IMR-90 (cell line): ENCODE measurements around the gene EIF4G3. TPM values are rescaled to one million over a fixed set of nuclear protein-coding genes. Genes with fewer than 3 reads are reported as not detected.

Experiments
- ATAC-seq: fragments of 200-7000 bp; cut with Tn5 transposase; 2 replicates; pipeline ENCODE4 v1.9.1; 2020; ENCODE audit warnings: low read depth, mild to moderate bottlenecking, moderate library complexity
- BruUV-seq: library from RNA; stranded (reverse); fragments of 400-500 nt; replicated peaks from 2 replicates; lab custom pipeline; 2021; lab: Mats Ljungman, UMichigan
- CTCF ChIA-PET: fragments of 300-600 bp; formaldehyde crosslinking; extraction: SDS; loops from one replicate; lab custom pipeline; 2021; ENCODE audit warnings: antibody characterized with exemption; lab: Yijun Ruan, JAX
- POLR2A ChIA-PET: fragments of 300-600 bp; sonication (Branson Sonifier 250); formaldehyde crosslinking; loops from one replicate; lab custom pipeline; 2022; ENCODE audit warnings: antibody characterized with exemption; ENCODE audit not compliant: unreplicated experiment; lab: Charles Lee
- DNase-seq: peaks from one replicate; pipeline ENCODE4 v3.0.0; 2013
- H2AFZ ChIP-seq: replicated peaks from 2 replicates; pipeline ENCODE3; 2013; ENCODE audit warnings: low read length, mild to moderate bottlenecking; ENCODE audit not compliant: poor library complexity
- H2AK5ac ChIP-seq: 2 replicates; pipeline ENCODE4 v1.6.1; 2013; ENCODE audit warnings: low read depth, low read length, inconsistent platforms
- H2AK9ac ChIP-seq: replicated peaks from 2 replicates; pipeline ENCODE3; 2013; ENCODE audit warnings: mild to moderate bottlenecking, low read depth, low read length, moderate library complexity; ENCODE audit not compliant: poor library complexity
- H2BK120ac ChIP-seq: 2 replicates; pipeline ENCODE4 v1.6.1; 2013; ENCODE audit warnings: low read depth, low read length, inconsistent platforms
- H2BK15ac ChIP-seq: 3 replicates; pipeline ENCODE4 v1.6.1; 2013; ENCODE audit warnings: low read depth, low read length, inconsistent platforms
- H2BK20ac ChIP-seq: 2 replicates; pipeline ENCODE4 v1.6.1; 2013; ENCODE audit warnings: low read depth, mild to moderate bottlenecking, inconsistent platforms, low read length, moderate library complexity
- H2BK5ac ChIP-seq: 2 replicates; pipeline ENCODE4 v1.6.1; 2013; ENCODE audit warnings: mild to moderate bottlenecking, low read depth, low read length, inconsistent platforms; ENCODE audit not compliant: poor library complexity, severe bottlenecking
- H3K14ac ChIP-seq: replicated peaks from 2 replicates; pipeline ENCODE4 v1.6.1; 2013; ENCODE audit warnings: low read depth, low read length, inconsistent platforms
- H3K18ac ChIP-seq: 2 replicates; pipeline ENCODE4 v1.6.1; 2013; ENCODE audit warnings: low read depth, low read length, control low read depth
- H3K23ac ChIP-seq: 2 replicates; pipeline ENCODE4 v1.6.1; 2013; ENCODE audit warnings: low read depth, low read length, inconsistent platforms
- H3K27ac ChIP-seq: 2 replicates; pipeline ENCODE4 v1.5.1; 2013; ENCODE audit warnings: mild to moderate bottlenecking, control low read depth, low read length; ENCODE audit not compliant: insufficient read depth
- H3K27me3 ChIP-seq: 2 replicates; pipeline ENCODE4 v1.6.1; 2013; ENCODE audit warnings: low read length; ENCODE audit not compliant: control insufficient read depth, insufficient read depth
- H3K36me3 ChIP-seq: 2 replicates; pipeline ENCODE4 v1.6.1; 2013; ENCODE audit warnings: low read length, mixed read lengths; ENCODE audit not compliant: control insufficient read depth, insufficient read depth
- H3K4ac ChIP-seq: 2 replicates; pipeline ENCODE4 v1.6.1; 2013; ENCODE audit warnings: low read depth, low read length, inconsistent platforms
- H3K4me1 ChIP-seq: 2 replicates; pipeline ENCODE4 v1.6.1; 2013; ENCODE audit warnings: low read length, mixed read lengths; ENCODE audit not compliant: control insufficient read depth, insufficient read depth
- H3K4me2 ChIP-seq: 2 replicates; pipeline ENCODE4 v1.6.1; 2013; ENCODE audit warnings: low read depth, mild to moderate bottlenecking, control low read depth, low read length, moderate library complexity
- H3K4me3 ChIP-seq: 2 replicates; pipeline ENCODE4 v1.5.1; 2013; ENCODE audit warnings: low read depth, mild to moderate bottlenecking, control low read depth, low read length, moderate library complexity; ENCODE audit not compliant: insufficient read depth
- H3K56ac ChIP-seq: 2 replicates; pipeline ENCODE4 v1.6.1; 2013; ENCODE audit warnings: low read length, inconsistent platforms; ENCODE audit not compliant: insufficient read depth; ENCODE audit errors: extremely low read depth
- H3K79me1 ChIP-seq, 2 experiments: 2 replicates each; pipeline ENCODE4 v1.6.1; 2013; ENCODE audit warnings: low read length in 2 of 2, inconsistent platforms in 1 of 2, low read depth in 1 of 2
- H3K9ac ChIP-seq: 2 replicates; pipeline ENCODE4 v1.6.1; 2013; ENCODE audit warnings: low read depth, low read length, control low read depth
- H3K9me1 ChIP-seq: 2 replicates; pipeline ENCODE4 v1.6.1; 2013; ENCODE audit warnings: low read length, inconsistent platforms; ENCODE audit not compliant: insufficient read depth
- H3K9me3 ChIP-seq: 2 replicates; pipeline ENCODE4 v1.6.1; 2013; ENCODE audit warnings: low read length; ENCODE audit not compliant: control insufficient read depth, insufficient read depth
- H4K20me1 ChIP-seq: 2 replicates; pipeline ENCODE4 v1.6.1; 2013; ENCODE audit warnings: low read length, inconsistent platforms; ENCODE audit not compliant: insufficient read depth
- H4K5ac ChIP-seq: 2 replicates; pipeline ENCODE4 v1.6.1; 2013; ENCODE audit warnings: mild to moderate bottlenecking, low read depth, low read length, control low read depth
- H4K8ac ChIP-seq, 2 experiments: 2 replicates each; pipeline ENCODE4 v1.6.1; 2013; ENCODE audit warnings: low read depth in 2 of 2, low read length in 2 of 2, control low read depth in 1 of 2, inconsistent platforms in 1 of 2
- H4K91ac ChIP-seq: 2 replicates; pipeline ENCODE4 v1.6.1; 2013; ENCODE audit warnings: low read depth, low read length, inconsistent platforms; ENCODE audit not compliant: insufficient read depth
- BHLHE40 ChIP-seq: fragments of 150-350 bp; IDR thresholded peaks from 2 replicates; pipeline ENCODE4 v1.6.1; 2016; ENCODE audit warnings: mild to moderate bottlenecking, low read depth, low read length
- CEBPB ChIP-seq: IDR thresholded peaks from 2 replicates; pipeline ENCODE4 v1.6.1; 2012; ENCODE audit warnings: low read depth, low read length, improper control_type of control experiment
- CHD1 ChIP-seq: IDR thresholded peaks from 2 replicates; pipeline ENCODE4 v1.6.1; 2012; ENCODE audit warnings: low read depth, low read length, improper control_type of control experiment
- FOS ChIP-seq: fragments of 150-350 bp; IDR thresholded peaks from 2 replicates; pipeline ENCODE4 v1.6.1; 2016; ENCODE audit warnings: low read depth, low read length
- MAFK ChIP-seq: IDR thresholded peaks from 2 replicates; pipeline ENCODE4 v1.6.1; 2012; ENCODE audit warnings: low read depth, low read length, improper control_type of control experiment
- MAZ ChIP-seq: IDR thresholded peaks from 2 replicates; pipeline ENCODE4 v1.6.1; 2012; ENCODE audit warnings: low read depth, mild to moderate bottlenecking, low read length, improper control_type of control experiment, moderate library complexity, borderline replicate concordance
- MXI1 ChIP-seq: IDR thresholded peaks from 2 replicates; pipeline ENCODE4 v1.6.1; 2012; ENCODE audit warnings: low read depth, mild to moderate bottlenecking, low read length, moderate library complexity, borderline replicate concordance
- NFE2L2 ChIP-seq: fragments of 150-350 bp; IDR thresholded peaks from 2 replicates; pipeline ENCODE4 v1.6.1; 2016; ENCODE audit warnings: low read depth, mild to moderate bottlenecking, low read length
- POLR2A ChIP-seq: IDR thresholded peaks from 2 replicates; pipeline ENCODE4 v1.6.1; 2012; ENCODE audit warnings: mild to moderate bottlenecking, low read depth, low read length
- RAD21 ChIP-seq: IDR thresholded peaks from 2 replicates; pipeline ENCODE4 v1.6.1; 2012; ENCODE audit warnings: low read length, improper control_type of control experiment
- RCOR1 ChIP-seq: IDR thresholded peaks from 2 replicates; pipeline ENCODE4 v1.6.1; 2012; ENCODE audit warnings: mild to moderate bottlenecking, low read length, improper control_type of control experiment; ENCODE audit not compliant: insufficient replicate concordance
- RFX5 ChIP-seq: IDR thresholded peaks from 2 replicates; pipeline ENCODE4 v1.8.0; 2012; ENCODE audit warnings: low read depth, mild to moderate bottlenecking, low read length, moderate library complexity
- SMC3 ChIP-seq: fragments of 150-350 bp; IDR thresholded peaks from 2 replicates; pipeline ENCODE4 v1.6.1; 2016; ENCODE audit warnings: low read depth, mild to moderate bottlenecking, antibody characterized with exemption, low read length, moderate library complexity
- WGBS, 2 experiments: methylation state at CpG; one replicate each; pipeline versions ENCODE4 v1.1.5 to v1.1.7; 2013; ENCODE audit warnings: missing lambda C conversion rate in 2 of 2; ENCODE audit not compliant: insufficient read length in 1 of 2; ENCODE audit errors: extremely low coverage in 2 of 2; 5-methylcytosine and 5-hydroxymethylcytosine counted together
- dilution Hi-C: fragments of 300-500 bp; cut with HindIII; formaldehyde crosslinking; loops from one replicate; pipeline ENCODE4 v1.14.3; 2018; ENCODE audit warnings: low sequenced_read_pairs; ENCODE audit not compliant: unreplicated experiment
- in situ Hi-C: fragments of 300-500 bp; cut with MboI; formaldehyde crosslinking; loops from 3 replicates; pipeline ENCODE4 v1.14.3; 2019; ENCODE audit warnings: low sequenced_read_pairs, inconsistent platforms, mixed read lengths
- intact Hi-C: fragments of 100-400 bp; cut with micrococcal nuclease; formaldehyde crosslinking; loops from 2 replicates; pipeline ENCODE4 v1.10.0; 2022
- polyA plus RNA-seq, 3 experiments: library from polyadenylated mRNA; depleted of rRNA; stranded (reverse); fragments of >200 nt; gene quantifications; 2 replicates each; pipeline ENCODE4 v1.2.3, GENCODE V29; 2012; ENCODE audit warnings: low replicate concordance in 1 of 3
- total RNA-seq: library from RNA; depleted of rRNA; stranded (reverse); fragments of >200 nt; gene quantifications from 2 replicates; pipeline ENCODE4 v1.2.3, GENCODE V29; 2012
- TF ChIP-seq, protein P1 (sequence below): fragments of 150-350 bp; IDR thresholded peaks from 2 replicates; pipeline ENCODE4 v1.6.1; 2016; ENCODE audit warnings: low read depth, mild to moderate bottlenecking, low read length, moderate library complexity, borderline replicate concordance
- TF ChIP-seq, protein P2 (sequence below): conservative IDR thresholded peaks from 2 replicates; pipeline ENCODE4 v1.5.1; 2012; ENCODE audit warnings: mild to moderate bottlenecking, low read depth, low read length, improper control_type of control experiment
- TF ChIP-seq, protein P3 (sequence below): fragments of 150-350 bp; IDR thresholded peaks from 2 replicates; pipeline ENCODE4 v1.6.1; 2017; ENCODE audit warnings: mild to moderate bottlenecking, antibody characterized with exemption, low read length, low read depth

The EIF4G3 gene
- total and polyA plus RNA-seq, 2 of the 4 experiments (the other 2 are of a cell fraction), result 25.8 to 49.2 TPM

DNA sequence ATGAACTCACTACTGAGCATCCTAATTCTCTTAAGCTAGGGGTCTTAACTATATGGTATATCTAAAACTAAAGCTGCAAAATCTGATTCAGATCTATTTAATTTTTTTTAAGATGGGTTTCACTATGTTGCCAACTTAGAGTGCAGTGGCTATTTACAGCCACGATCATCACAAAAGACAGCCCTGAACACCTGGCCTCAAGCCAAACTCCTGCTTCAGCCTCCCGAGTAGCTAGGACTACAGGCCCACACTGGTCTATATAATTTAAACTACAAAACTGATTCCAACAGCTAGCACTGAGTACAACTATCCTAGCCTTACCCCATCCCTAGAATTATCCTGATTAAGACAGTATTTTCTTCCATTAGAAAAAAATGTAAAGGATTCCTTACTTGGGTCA, 37.1 kb downstream of the EIF4G3 start:
- Histone ChIP-seq H3K4me1 (peaks cover 4% of the 10 kb centered on the region), H3K4me2 (no peak overlapping the region), H3K27ac (no peak overlapping the region), H3K18ac (no peak overlapping the region), H2AK5ac (no peak overlapping the region), H3K9ac (no peak overlapping the region), H3K4ac (no peak overlapping the region), H2AFZ (no peak overlapping the region), H3K9me1 (peaks cover 18% of the 10 kb centered on the region; the same call in 1 of the 2 replicates), H4K20me1 (peaks cover 14% of the 10 kb centered on the region), H2BK5ac (no peak overlapping the region), H3K79me1 (peaks cover 48 to 72% of the 10 kb centered on the region in 2 experiments), H3K36me3 (peaks cover 12% of the 10 kb centered on the region), H3K23ac (no peak overlapping the region), H4K8ac (no peak overlapping the region), H3K14ac (no peak overlapping the region), H3K56ac (no peak overlapping the region), H2BK15ac (no peak overlapping the region), H2BK20ac (no peak overlapping the region), H3K9me3 (no peaks in the 10 kb centered on the region), H4K5ac (no peak overlapping the region), H2AK9ac (no peak overlapping the region), H3K4me3 (no peak overlapping the region), H2BK120ac (no peak overlapping the region), H4K91ac (no peak overlapping the region), H3K27me3 (no peaks in the 10 kb centered on the region)
- intact Hi-C loops, result no loop called here
- ChIA-PET POLR2A (no interaction called here), CTCF (interaction anchor here (0.9 kb wide), 1 partner anchor 11 kb away, joined by 3 read pairs; no protein-coding TSS in a partner anchor)
- no peak for TF ChIP-seq BHLHE40
- TF ChIP-seq RFX5, result no peak
- TF ChIP-seq SMC3, result no peak
- no peak for TF ChIP-seq NFE2L2
- TF ChIP-seq, protein P1, sequence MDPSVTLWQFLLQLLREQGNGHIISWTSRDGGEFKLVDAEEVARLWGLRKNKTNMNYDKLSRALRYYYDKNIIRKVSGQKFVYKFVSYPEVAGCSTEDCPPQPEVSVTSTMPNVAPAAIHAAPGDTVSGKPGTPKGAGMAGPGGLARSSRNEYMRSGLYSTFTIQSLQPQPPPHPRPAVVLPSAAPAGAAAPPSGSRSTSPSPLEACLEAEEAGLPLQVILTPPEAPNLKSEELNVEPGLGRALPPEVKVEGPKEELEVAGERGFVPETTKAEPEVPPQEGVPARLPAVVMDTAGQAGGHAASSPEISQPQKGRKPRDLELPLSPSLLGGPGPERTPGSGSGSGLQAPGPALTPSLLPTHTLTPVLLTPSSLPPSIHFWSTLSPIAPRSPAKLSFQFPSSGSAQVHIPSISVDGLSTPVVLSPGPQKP, result no peak
- TF ChIP-seq, protein P2, sequence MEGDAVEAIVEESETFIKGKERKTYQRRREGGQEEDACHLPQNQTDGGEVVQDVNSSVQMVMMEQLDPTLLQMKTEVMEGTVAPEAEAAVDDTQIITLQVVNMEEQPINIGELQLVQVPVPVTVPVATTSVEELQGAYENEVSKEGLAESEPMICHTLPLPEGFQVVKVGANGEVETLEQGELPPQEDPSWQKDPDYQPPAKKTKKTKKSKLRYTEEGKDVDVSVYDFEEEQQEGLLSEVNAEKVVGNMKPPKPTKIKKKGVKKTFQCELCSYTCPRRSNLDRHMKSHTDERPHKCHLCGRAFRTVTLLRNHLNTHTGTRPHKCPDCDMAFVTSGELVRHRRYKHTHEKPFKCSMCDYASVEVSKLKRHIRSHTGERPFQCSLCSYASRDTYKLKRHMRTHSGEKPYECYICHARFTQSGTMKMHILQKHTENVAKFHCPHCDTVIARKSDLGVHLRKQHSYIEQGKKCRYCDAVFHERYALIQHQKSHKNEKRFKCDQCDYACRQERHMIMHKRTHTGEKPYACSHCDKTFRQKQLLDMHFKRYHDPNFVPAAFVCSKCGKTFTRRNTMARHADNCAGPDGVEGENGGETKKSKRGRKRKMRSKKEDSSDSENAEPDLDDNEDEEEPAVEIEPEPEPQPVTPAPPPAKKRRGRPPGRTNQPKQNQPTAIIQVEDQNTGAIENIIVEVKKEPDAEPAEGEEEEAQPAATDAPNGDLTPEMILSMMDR, result no peak
- no peak for TF ChIP-seq POLR2A
- no peak for TF ChIP-seq RAD21
- TF ChIP-seq, protein P3, sequence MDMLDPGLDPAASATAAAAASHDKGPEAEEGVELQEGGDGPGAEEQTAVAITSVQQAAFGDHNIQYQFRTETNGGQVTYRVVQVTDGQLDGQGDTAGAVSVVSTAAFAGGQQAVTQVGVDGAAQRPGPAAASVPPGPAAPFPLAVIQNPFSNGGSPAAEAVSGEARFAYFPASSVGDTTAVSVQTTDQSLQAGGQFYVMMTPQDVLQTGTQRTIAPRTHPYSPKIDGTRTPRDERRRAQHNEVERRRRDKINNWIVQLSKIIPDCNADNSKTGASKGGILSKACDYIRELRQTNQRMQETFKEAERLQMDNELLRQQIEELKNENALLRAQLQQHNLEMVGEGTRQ, result no peak
- TF ChIP-seq RCOR1, result no peak
- no peak for TF ChIP-seq CHD1
- TF ChIP-seq CEBPB, result no peak
- TF ChIP-seq MXI1, result no peak
- TF ChIP-seq FOS, result no peak
- no peak for TF ChIP-seq MAZ
- TF ChIP-seq MAFK, result no peak
- no peak for DNase-seq
- no TSS peak for BruUV-seq
- 39% methylated on average over 2 of the region's 2 CpGs; no CpG with 5 or more reads in 1 of the 2 experiments for WGBS, 2 experiments
- ATAC-seq, result no peak; the same call in 1 of the 2 replicates
- in situ Hi-C loops, result no loop called here
- dilution Hi-C loops, result no loop called here
